HEK293T (cell line): ENCODE data around the gene IMP4.

Experiments
- ARNT ChIP-seq: fragments of 450-650 bp; IDR thresholded peaks from 2 replicates; pipeline ENCODE4 v1.6.1; 2017; ENCODE audit warnings: mild to moderate bottlenecking
- BHLHE40 ChIP-seq: fragments of 450-650 bp; IDR thresholded peaks from 2 replicates; pipeline ENCODE4 v1.6.1; 2016; ENCODE audit warnings: mild to moderate bottlenecking, moderate library complexity, borderline replicate concordance
- ELF4 ChIP-seq: fragments of 450-650 bp; IDR thresholded peaks from 2 replicates; pipeline ENCODE4 v1.6.1; 2017; ENCODE audit warnings: antibody characterized with exemption
- FOXA1 ChIP-seq: fragments of 450-650 bp; IDR thresholded peaks from 2 replicates; pipeline ENCODE4 v1.6.1; 2016; ENCODE audit warnings: mild to moderate bottlenecking
- FOXK2 ChIP-seq: fragments of 450-650 bp; IDR thresholded peaks from 2 replicates; pipeline ENCODE4 v1.6.1; 2016; ENCODE audit warnings: mild to moderate bottlenecking
- FOXM1 ChIP-seq: fragments of 450-650 bp; IDR thresholded peaks from 2 replicates; pipeline ENCODE4 v1.6.1; 2017; ENCODE audit warnings: mild to moderate bottlenecking, borderline replicate concordance
- HDGF ChIP-seq: fragments of 450-650 bp; IDR thresholded peaks from 2 replicates; pipeline ENCODE4 v1.6.1; 2017; ENCODE audit warnings: antibody characterized with exemption, borderline replicate concordance
- L3MBTL2 ChIP-seq: fragments of 450-650 bp; conservative IDR thresholded peaks from 2 replicates; pipeline ENCODE4 v1.6.1; 2016; ENCODE audit warnings: mild to moderate bottlenecking
- LEF1 ChIP-seq: fragments of 450-650 bp; IDR thresholded peaks from 2 replicates; pipeline ENCODE4 v1.6.1; 2017; ENCODE audit warnings: mild to moderate bottlenecking, borderline replicate concordance
- PKNOX1 ChIP-seq: fragments of 450-650 bp; IDR thresholded peaks from 2 replicates; pipeline ENCODE4 v1.6.1; 2016
- SP1 ChIP-seq: fragments of 450-650 bp; IDR thresholded peaks from 2 replicates; pipeline ENCODE4 v1.6.1; 2017
- SUZ12 ChIP-seq: fragments of 450-650 bp; IDR thresholded peaks from 2 replicates; pipeline ENCODE4 v1.6.1; 2016; ENCODE audit warnings: mild to moderate bottlenecking
- TARDBP ChIP-seq: fragments of 450-650 bp; IDR thresholded peaks from 2 replicates; pipeline ENCODE4 v1.6.1; 2016

- no peak for TF ChIP-seq FOXK2
- TF ChIP-seq ELF4, result no peak
- TF ChIP-seq LEF1, result no peak
- no peak for TF ChIP-seq BHLHE40
- no peak for TF ChIP-seq SUZ12
- TF ChIP-seq ARNT, result no peak
- TF ChIP-seq FOXA1, result no peak
- TF ChIP-seq SP1, result no peak
- no peak for TF ChIP-seq L3MBTL2
- no peak for TF ChIP-seq TARDBP
- no peak for TF ChIP-seq FOXM1
- TF ChIP-seq HDGF, result no peak
- TF ChIP-seq PKNOX1, result no peak
These were observed 4.9 kb upstream of the IMP4 start for GRCh38 chr2:130337735-130338325.
